H9 (cell line): Measurements from ENCODE around the gene ATP11C. TPM values are rescaled to one million over a fixed set of nuclear protein-coding genes. Genes with fewer than 3 reads are reported as not detected.

Experiments used
- DNase-seq: peaks from one replicate; pipeline ENCODE4 v3.0.0-alpha.2; 2017
- H2AFZ ChIP-seq: one replicate; pipeline ENCODE4 v1.6.1; 2013; ENCODE audit warnings: mild to moderate bottlenecking, low read length, control low read depth, moderate library complexity
- H2AK5ac ChIP-seq: 2 replicates; pipeline ENCODE4 v1.6.1; 2013; ENCODE audit warnings: low read length, control low read depth, mixed read lengths; ENCODE audit not compliant: insufficient read length
- H2BK120ac ChIP-seq: one replicate; pipeline ENCODE4 v1.6.1; 2013; ENCODE audit warnings: low read depth, mild to moderate bottlenecking, low read length, control low read depth, inconsistent platforms; ENCODE audit not compliant: poor library complexity, severe bottlenecking
- H2BK12ac ChIP-seq: 2 replicates; pipeline ENCODE4 v1.6.1; 2013; ENCODE audit warnings: low read length, control low read depth, mixed read lengths, low read depth; ENCODE audit not compliant: insufficient read length
- H2BK15ac ChIP-seq: 2 replicates; pipeline ENCODE4 v1.6.1; 2013; ENCODE audit warnings: low read depth, low read length, control low read depth
- H2BK20ac ChIP-seq: one replicate; pipeline ENCODE4 v1.6.1; 2013; ENCODE audit warnings: low read depth, mild to moderate bottlenecking, low read length, control low read depth, inconsistent platforms; ENCODE audit not compliant: poor library complexity, severe bottlenecking
- H2BK5ac ChIP-seq: 2 replicates; pipeline ENCODE4 v1.6.1; 2013; ENCODE audit warnings: low read length, control low read depth, mixed read lengths; ENCODE audit not compliant: insufficient read length
- H3K14ac ChIP-seq: 2 replicates; pipeline ENCODE4 v1.6.1; 2013; ENCODE audit warnings: low read length, control low read depth; ENCODE audit not compliant: insufficient read depth
- H3K18ac ChIP-seq: 2 replicates; pipeline ENCODE4 v1.6.1; 2013; ENCODE audit warnings: low read depth, mild to moderate bottlenecking, mixed read lengths, low read length, control low read depth; ENCODE audit not compliant: insufficient read length
- H3K23ac ChIP-seq: 2 replicates; pipeline ENCODE4 v1.6.1; 2013; ENCODE audit warnings: low read length, control low read depth, mixed read lengths, low read depth; ENCODE audit not compliant: insufficient read length
- H3K23me2 ChIP-seq: 2 replicates; pipeline ENCODE4 v1.6.1; 2013; ENCODE audit warnings: low read depth, mild to moderate bottlenecking, mixed read lengths, low read length, control low read depth; ENCODE audit not compliant: insufficient read length, poor library complexity, severe bottlenecking
- H3K27ac ChIP-seq: 2 replicates; pipeline ENCODE4 v1.5.1; 2013; ENCODE audit warnings: low read length, control low read depth, mixed read lengths, low read depth; ENCODE audit not compliant: insufficient read length
- H3K27me3 ChIP-seq: 2 replicates; pipeline ENCODE4 v1.6.1; 2013; ENCODE audit warnings: low read length, control low read depth, inconsistent platforms; ENCODE audit not compliant: insufficient read depth
- H3K4ac ChIP-seq: 2 replicates; pipeline ENCODE4 v1.6.1; 2013; ENCODE audit warnings: low read depth, mild to moderate bottlenecking, control low read depth, inconsistent platforms, low read length, moderate library complexity
- H3K4me1 ChIP-seq: 2 replicates; pipeline ENCODE4 v1.6.1; 2013; ENCODE audit warnings: low read length, control low read depth, inconsistent platforms; ENCODE audit not compliant: insufficient read depth
- H3K4me2 ChIP-seq: 2 replicates; pipeline ENCODE4 v1.6.1; 2013; ENCODE audit warnings: low read length, control low read depth, mixed read lengths; ENCODE audit not compliant: insufficient read length, insufficient read depth
- H3K56ac ChIP-seq: 2 replicates; pipeline ENCODE4 v1.6.1; 2013; ENCODE audit warnings: low read depth, mild to moderate bottlenecking, mixed read lengths, low read length, control low read depth; ENCODE audit not compliant: insufficient read length
- H3K79me1 ChIP-seq: 2 replicates; pipeline ENCODE4 v1.6.1; 2013; ENCODE audit warnings: low read depth, mild to moderate bottlenecking, moderate library complexity, low read length, control low read depth, inconsistent platforms; ENCODE audit not compliant: insufficient read depth, poor library complexity, severe bottlenecking
- H3K79me2 ChIP-seq: 2 replicates; pipeline ENCODE4 v1.6.1; 2013; ENCODE audit warnings: low read length, control low read depth, inconsistent platforms; ENCODE audit not compliant: insufficient read depth
- H3K9ac ChIP-seq: 2 replicates; pipeline ENCODE4 v1.6.1; 2013; ENCODE audit warnings: low read length, control low read depth, mixed read lengths; ENCODE audit not compliant: insufficient read length; ENCODE audit errors: extremely low read depth
- H3K9me3 ChIP-seq: one replicate; pipeline ENCODE4 v1.6.1; 2013; ENCODE audit warnings: low read depth, low read length, inconsistent platforms; ENCODE audit not compliant: control insufficient read depth
- H3T11ph ChIP-seq: one replicate; pipeline ENCODE4 v1.6.1; 2013; ENCODE audit warnings: mild to moderate bottlenecking, low read length, control low read depth, inconsistent platforms
- H4K20me1 ChIP-seq: one replicate; pipeline ENCODE4 v1.6.1; 2013; ENCODE audit not compliant: control insufficient read depth, insufficient read length, insufficient read depth
- H4K5ac ChIP-seq: 2 replicates; pipeline ENCODE4 v1.6.1; 2013; ENCODE audit warnings: low read depth, mild to moderate bottlenecking, mixed read lengths, low read length, control low read depth; ENCODE audit not compliant: insufficient read length
- H4K8ac ChIP-seq: replicated peaks from 2 replicates; pipeline ENCODE4 v1.6.1; 2013; ENCODE audit warnings: low read length, control low read depth, mixed read lengths, low read depth; ENCODE audit not compliant: insufficient read length
- H4K91ac ChIP-seq: 2 replicates; pipeline ENCODE4 v1.6.1; 2013; ENCODE audit warnings: low read depth, mild to moderate bottlenecking, moderate library complexity, mixed read lengths, low read length, control low read depth; ENCODE audit not compliant: insufficient read length
- H3K27ac Mint-ChIP-seq, 3 experiments: 2 replicates in 2 of 3; 3 replicates in 1 of 3; pipeline ENCODE4 v1.8.0; 2020 to 2021; ENCODE audit warnings: mixed read lengths in 3 of 3, mild to moderate bottlenecking in 1 of 3, moderate library complexity in 1 of 3
- H3K27me3 Mint-ChIP-seq: 2 replicates; pipeline ENCODE4 v1.8.0; 2021; ENCODE audit warnings: low read depth, mild to moderate bottlenecking, moderate library complexity, mixed read lengths
- H3K36me3 Mint-ChIP-seq, 3 experiments: 2 replicates in 2 of 3; 3 replicates in 1 of 3; pipeline ENCODE4 v1.8.0; 2020 to 2021; ENCODE audit warnings: low read depth in 3 of 3, mixed read lengths in 3 of 3; ENCODE audit not compliant: insufficient read depth in 1 of 3
- H3K4me1 Mint-ChIP-seq, 2 experiments: 2 replicates each; pipeline ENCODE4 v1.8.0; 2020; ENCODE audit warnings: mixed read lengths in 2 of 2
- H3K4me3 Mint-ChIP-seq, 2 experiments: 2 replicates in 1 of 2; 3 replicates in 1 of 2; pipeline ENCODE4 v1.8.0; 2020 to 2021; ENCODE audit warnings: mild to moderate bottlenecking in 2 of 2, mixed read lengths in 2 of 2, moderate library complexity in 1 of 2
- H3K9me3 Mint-ChIP-seq, 2 experiments: 2 replicates in 1 of 2; 3 replicates in 1 of 2; pipeline ENCODE4 v1.8.0; 2020; ENCODE audit warnings: mild to moderate bottlenecking in 2 of 2, mixed read lengths in 2 of 2, moderate library complexity in 1 of 2
- WGBS: extraction: QIAGEN DNeasy Blood & Tissue Kit; methylation state at CpG from one replicate; pipeline ENCODE4 v1.1.7; 2013; ENCODE audit warnings: missing lambda C conversion rate, low lambda C conversion rate, mixed read lengths; ENCODE audit not compliant: insufficient read length; ENCODE audit errors: extremely low coverage; 5-methylcytosine and 5-hydroxymethylcytosine counted together
- total RNA-seq: library from RNA; stranded (reverse); gene quantifications from 2 replicates; pipeline ENCODE4 v1.2.1, GENCODE V29; 2021
- TF ChIP-seq, protein P1 (sequence below): fragments of 200-600 bp; sonication (generic); conservative IDR thresholded peaks from 3 replicates; pipeline ENCODE4 v1.8.0; 2021; ENCODE audit warnings: antibody characterized with exemption, mild to moderate bottlenecking

The ATP11C gene
- total RNA-seq, 1 experiment from 2014 or later = 28.4 TPM

DNA sequence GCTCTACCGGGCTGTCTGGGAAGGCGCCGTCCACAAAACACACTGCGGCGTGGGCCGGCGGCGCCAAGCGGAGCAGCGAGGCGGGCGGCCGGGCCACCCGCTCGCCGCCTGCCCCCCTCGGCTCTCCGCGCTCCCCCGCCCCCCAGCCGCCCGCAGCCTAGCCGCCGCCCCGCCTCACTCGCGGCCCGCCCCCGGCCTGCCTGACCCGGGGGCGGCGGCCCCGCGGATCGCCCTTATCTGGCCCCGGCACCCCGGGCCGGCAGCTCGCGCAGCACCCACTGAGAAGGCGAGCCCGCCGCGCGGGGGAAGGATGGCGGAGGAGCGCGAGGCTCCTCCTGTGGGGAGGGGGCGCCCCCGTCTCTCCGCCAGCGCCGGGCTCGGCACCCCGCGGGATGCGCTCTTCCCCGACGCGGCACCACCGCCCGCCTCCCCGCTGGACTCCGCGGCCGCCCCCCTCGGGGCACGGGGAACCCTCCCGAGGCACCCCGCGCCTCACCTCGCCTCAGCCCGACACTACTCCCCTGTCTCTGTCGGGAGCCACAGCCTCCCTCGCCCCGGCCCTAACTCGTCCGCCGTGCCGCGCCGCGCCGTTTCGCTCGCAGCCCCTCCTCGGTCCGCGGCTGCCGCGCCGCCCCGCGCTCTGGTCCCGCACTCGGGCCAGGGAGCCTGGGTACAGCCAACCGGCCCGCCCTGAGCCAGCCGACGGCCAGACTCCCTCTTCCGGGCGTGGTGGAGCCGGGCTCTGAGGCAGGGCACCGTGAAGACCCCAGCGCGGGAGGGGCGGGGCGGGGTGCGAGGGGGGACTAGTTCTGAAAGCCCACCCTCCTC, 566 bp downstream of the ATP11C start:
- peaks cover 7% of the 10 kb centered on the region for H3K23me2 ChIP-seq
- TF ChIP-seq, protein P1, sequence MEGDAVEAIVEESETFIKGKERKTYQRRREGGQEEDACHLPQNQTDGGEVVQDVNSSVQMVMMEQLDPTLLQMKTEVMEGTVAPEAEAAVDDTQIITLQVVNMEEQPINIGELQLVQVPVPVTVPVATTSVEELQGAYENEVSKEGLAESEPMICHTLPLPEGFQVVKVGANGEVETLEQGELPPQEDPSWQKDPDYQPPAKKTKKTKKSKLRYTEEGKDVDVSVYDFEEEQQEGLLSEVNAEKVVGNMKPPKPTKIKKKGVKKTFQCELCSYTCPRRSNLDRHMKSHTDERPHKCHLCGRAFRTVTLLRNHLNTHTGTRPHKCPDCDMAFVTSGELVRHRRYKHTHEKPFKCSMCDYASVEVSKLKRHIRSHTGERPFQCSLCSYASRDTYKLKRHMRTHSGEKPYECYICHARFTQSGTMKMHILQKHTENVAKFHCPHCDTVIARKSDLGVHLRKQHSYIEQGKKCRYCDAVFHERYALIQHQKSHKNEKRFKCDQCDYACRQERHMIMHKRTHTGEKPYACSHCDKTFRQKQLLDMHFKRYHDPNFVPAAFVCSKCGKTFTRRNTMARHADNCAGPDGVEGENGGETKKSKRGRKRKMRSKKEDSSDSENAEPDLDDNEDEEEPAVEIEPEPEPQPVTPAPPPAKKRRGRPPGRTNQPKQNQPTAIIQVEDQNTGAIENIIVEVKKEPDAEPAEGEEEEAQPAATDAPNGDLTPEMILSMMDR = no peak
- H2BK20ac ChIP-seq = no peak overlapping the region
- H3K9me3 Mint-ChIP-seq = peaks cover 0 to 45% of the 10 kb centered on the region in 2 experiments; a peak in 3 of 5 replicates
- no peak overlapping the region for H2BK15ac ChIP-seq
- H3K79me2 ChIP-seq = peaks cover 13% of the 10 kb centered on the region; the same call in 1 of the 2 replicates
- H3K4me3 Mint-ChIP-seq = peak overlapping the region; percentile 77 to 95
- DNase-seq = no peak
- H4K5ac ChIP-seq = no peak overlapping the region
- H3K27me3 ChIP-seq = no peaks in the 10 kb centered on the region
- no peak overlapping the region for H3T11ph ChIP-seq
- peak overlapping the region; percentile 66 for H3K9ac ChIP-seq
- peak overlapping the region in 2 of 3 experiments; percentile 91 to 97; a peak in 3 of 7 replicates for H3K27ac Mint-ChIP-seq
- peaks cover 8% of the 10 kb centered on the region; the same call in 1 of the 2 replicates for H3K4me1 ChIP-seq
- peaks cover 27 to 36% of the 10 kb centered on the region in 2 experiments for H3K4me1 Mint-ChIP-seq
- H2AK5ac ChIP-seq = no peak overlapping the region
- H2BK12ac ChIP-seq = no peak overlapping the region
- no peak overlapping the region for H2BK120ac ChIP-seq
- no peak overlapping the region for H2AFZ ChIP-seq
- H4K91ac ChIP-seq = no peak overlapping the region
- H3K23ac ChIP-seq = no peak overlapping the region
- no peak overlapping the region for H3K27ac ChIP-seq
- no peaks in the 10 kb centered on the region for H4K20me1 ChIP-seq
- H3K4ac ChIP-seq = no peak overlapping the region
- H3K14ac ChIP-seq = peak overlapping the region; percentile 75
- no CpG with 5 or more reads among the region's 109 CpGs for WGBS
- H2BK5ac ChIP-seq = no peak overlapping the region
- no peaks in the 10 kb centered on the region for H3K9me3 ChIP-seq
- no peaks in the 10 kb centered on the region for H3K79me1 ChIP-seq
- H3K18ac ChIP-seq = no peak overlapping the region
- no peaks in the 10 kb centered on the region for H3K27me3 Mint-ChIP-seq
- no peak overlapping the region for H3K56ac ChIP-seq
- peaks cover 0 to 4% (median 0%) of the 10 kb centered on the region in 3 experiments; a peak in 2 of 7 replicates for H3K36me3 Mint-ChIP-seq
- peak overlapping the region; percentile 93 for H3K4me2 ChIP-seq
- no peak overlapping the region for H4K8ac ChIP-seq
